HL-60 (cell line): ENCODE measurements around the gene LARP4B.

Source experiments
- DNase-seq, 2 experiments: peaks; one replicate each; pipeline ENCODE4 v3.0.0-alpha.2; 2010 to 2020; ENCODE audit warnings: low read depth in 1 of 2, low spot score in 1 of 2
- H3K27ac ChIP-seq: fragments of 250-450 bp; sonication (Bioruptor Pico); replicated peaks from 2 replicates; pipeline ENCODE4 v1.5.1; 2020; ENCODE audit warnings: mild to moderate bottlenecking, moderate library complexity
- H3K27me3 ChIP-seq: fragments of 250-450 bp; sonication (Bioruptor Pico); 2 replicates; pipeline ENCODE4 v1.5.1; 2021; ENCODE audit warnings: mild to moderate bottlenecking, moderate library complexity; ENCODE audit not compliant: insufficient read depth, poor library complexity, severe bottlenecking
- H3K4me3 ChIP-seq: replicated peaks from 2 replicates; pipeline ENCODE4 v1.5.1; 2011; ENCODE audit warnings: mild to moderate bottlenecking, control low read depth, low read length; ENCODE audit not compliant: insufficient read depth
- CTCF ChIP-seq: IDR thresholded peaks from one replicate; pipeline ENCODE4 v1.5.1; 2011; ENCODE audit warnings: low read length, control low read depth, inconsistent platforms; ENCODE audit not compliant: insufficient read depth
- GABPA ChIP-seq: IDR thresholded peaks from 2 replicates; pipeline ENCODE4 v1.6.1; 2012; ENCODE audit warnings: low read depth
- POLR2AphosphoS5 ChIP-seq: IDR thresholded peaks from 2 replicates; pipeline ENCODE4 v1.6.1; 2012; ENCODE audit warnings: low read depth
- REST ChIP-seq: IDR thresholded peaks from 2 replicates; pipeline ENCODE4 v1.6.1; 2012; ENCODE audit warnings: low read depth; ENCODE audit not compliant: insufficient replicate concordance
- SPI1 ChIP-seq: IDR thresholded peaks from 2 replicates; pipeline ENCODE4 v1.6.1; 2012; ENCODE audit warnings: low read depth, mild to moderate bottlenecking, borderline replicate concordance

LARP4B gene

GRCh38 chr10:976316-976715 is 44.8 kb upstream of the LARP4B start:
- Histone ChIP-seq H3K4me3 (no peak overlapping the region), H3K27me3 (no peaks in the 10 kb centered on the region), H3K27ac (no peak overlapping the region)
- DNase-seq: no peak
- no peak for TF ChIP-seq REST
- no peak for TF ChIP-seq GABPA
- no peak for TF ChIP-seq CTCF
- TF ChIP-seq SPI1: no peak
- TF ChIP-seq POLR2AphosphoS5: no peak

GRCh38 chr10:974785-975074 is 43.2 kb upstream of the LARP4B start:
- H3K27ac ChIP-seq: no peak overlapping the region
- TF ChIP-seq REST: no peak
- H3K4me3 ChIP-seq: no peak overlapping the region

GRCh38 chr10:974038-974784 is 42.7 kb upstream of the LARP4B start:
- no peaks in the 10 kb centered on the region for H3K27me3 ChIP-seq
- no peak for DNase-seq
- no peak overlapping the region for H3K4me3 ChIP-seq
- TF ChIP-seq REST (no peak), SPI1 (no peak), CTCF (no peak), POLR2AphosphoS5 (no peak), GABPA (no peak)
- no peak overlapping the region for H3K27ac ChIP-seq

More at GRCh38 chr10:974785-975074, 43.2 kb upstream of the LARP4B start:
- no peak for DNase-seq
- H3K27me3 ChIP-seq: no peaks in the 10 kb centered on the region

- no peak for DNase-seq
- Histone ChIP-seq H3K27me3 (no peaks in the 10 kb centered on the region), H3K27ac (no peak overlapping the region), H3K4me3 (no peak overlapping the region)
- TF ChIP-seq SPI1 (no peak), REST (no peak), POLR2AphosphoS5 (no peak), GABPA (no peak), CTCF (no peak)
Observed at GRCh38 chr10:972763-973162, 41.3 kb upstream of the LARP4B start.
